ENCODE measurements around the gene KIF16B.

KIF16B gene

DNA sequence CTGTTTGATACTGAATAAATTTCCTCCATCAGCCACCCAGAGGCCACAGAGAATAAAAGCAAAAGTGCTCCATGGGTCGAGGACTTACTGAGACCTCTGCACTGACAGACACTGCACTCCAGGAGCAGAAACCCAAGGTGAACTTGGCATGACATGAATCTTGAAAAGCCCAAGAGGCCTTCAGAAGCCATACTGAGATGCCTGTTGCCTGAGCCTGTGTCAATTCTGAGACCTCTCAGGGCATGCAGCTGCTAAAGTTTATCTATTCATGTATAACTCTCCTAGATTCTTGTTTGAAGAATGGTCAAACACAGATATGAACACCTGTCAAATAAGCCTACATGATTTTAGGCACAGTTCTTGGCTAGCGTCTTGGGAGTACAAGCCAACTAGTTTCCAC lies 145.7 kb downstream of the KIF16B start:
- no peak for DNase-seq

DNA sequence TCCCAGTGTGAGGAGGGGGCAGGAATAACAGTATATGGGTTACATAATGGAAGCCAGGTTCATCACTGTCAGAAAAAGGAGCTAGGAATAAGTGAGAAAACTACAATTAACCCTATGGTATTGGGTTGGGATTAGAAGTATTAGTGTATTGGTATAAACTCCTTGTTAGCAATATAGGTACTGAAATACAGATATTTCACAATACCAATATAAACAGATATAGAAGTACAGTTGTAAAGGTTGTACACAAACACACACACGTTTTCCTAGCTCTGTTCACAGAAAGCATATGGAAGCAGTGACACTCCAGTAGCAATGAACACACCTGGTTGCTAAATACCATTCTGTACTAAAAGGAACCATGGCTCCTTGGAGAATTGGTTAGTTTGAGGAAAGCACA lies 148.5 kb downstream of the KIF16B start:
- DNase-seq: no peak

DNA sequence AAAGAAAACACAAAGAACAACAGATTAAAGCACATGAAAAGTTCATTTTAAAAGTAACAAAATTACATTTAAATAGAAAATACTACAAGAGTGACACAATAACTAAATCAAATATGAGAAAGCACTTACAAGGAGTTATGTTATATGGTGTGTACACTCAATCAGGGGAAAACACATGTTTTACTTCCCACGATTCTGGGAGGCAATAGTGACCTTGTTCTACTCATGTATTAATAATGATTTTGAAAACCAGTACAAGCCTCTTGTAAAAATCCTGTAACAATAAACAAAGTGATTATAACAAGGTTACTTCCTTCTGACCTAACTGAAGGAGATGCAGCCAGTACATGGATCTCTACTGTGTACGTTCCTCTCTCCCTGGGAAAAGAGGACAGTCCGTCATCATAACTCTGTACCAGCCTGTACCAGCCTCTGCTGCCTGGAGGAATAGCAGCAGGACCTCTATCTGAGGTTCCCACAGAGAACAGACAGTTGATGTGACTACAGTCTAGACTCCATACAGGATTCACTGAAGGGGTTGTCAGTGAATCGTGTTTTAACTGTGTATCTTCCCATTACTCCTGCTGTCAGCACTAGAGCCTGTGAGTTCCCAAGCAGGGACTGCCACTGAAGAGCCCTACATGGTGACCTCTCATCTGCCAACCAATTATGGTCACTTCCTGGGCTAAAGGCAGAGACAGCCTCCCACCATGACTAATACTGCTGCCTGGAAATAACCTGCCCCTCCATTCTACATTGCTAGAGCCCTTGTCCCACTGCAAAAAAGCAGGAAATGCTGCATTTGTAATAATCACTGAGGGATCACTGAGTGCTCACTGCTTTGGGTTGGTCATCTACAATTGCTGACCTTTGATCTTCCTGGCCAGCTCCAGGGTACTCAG lies 149.7 kb downstream of the KIF16B start:
- DNase-seq: no peak

DNA sequence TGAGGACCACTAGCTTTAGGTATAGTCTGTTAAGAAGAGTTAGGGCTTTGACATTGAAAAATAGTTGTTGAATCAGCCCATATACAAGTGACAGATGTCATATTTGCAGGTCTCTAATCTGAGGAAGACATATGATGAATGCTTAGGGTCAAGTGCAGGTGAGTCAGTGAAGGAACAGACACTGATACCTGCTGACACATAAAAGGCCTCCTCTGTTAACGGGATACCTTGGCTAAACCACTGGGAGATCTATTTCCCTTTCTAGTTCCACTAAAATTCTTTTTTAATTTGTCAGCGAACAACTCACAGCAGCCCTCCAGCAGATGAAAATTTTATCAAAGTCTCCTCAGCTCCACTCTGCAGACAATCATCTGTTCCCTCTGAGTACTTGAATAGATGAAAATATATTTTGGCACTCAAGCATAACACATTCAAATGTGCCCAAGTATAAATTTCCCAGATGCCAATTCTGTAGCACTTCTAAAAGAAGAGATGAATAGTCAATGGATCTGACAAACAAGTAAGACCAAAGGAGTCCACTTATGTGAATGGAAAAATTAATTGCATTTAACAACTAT lies 154.0 kb downstream of the KIF16B start:
- no peak for DNase-seq

DNA sequence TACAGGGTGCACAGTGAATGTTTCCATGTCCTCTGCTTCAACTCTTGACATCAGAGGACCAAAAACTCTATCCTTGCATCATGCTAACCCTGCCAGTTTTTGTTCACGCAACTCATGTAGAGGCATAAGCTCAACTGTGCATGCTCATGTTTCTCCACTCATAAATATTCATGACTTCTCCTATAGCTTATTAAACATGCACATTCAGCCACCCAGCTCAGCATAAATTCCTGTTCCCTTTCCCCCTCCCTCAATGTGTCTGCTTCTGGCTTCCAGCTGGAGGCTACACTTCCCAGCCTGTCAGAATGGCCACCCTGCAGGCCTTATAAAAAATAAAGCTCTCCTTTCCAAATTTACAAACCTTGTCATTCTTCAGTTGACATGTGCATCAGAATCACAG lies 154.6 kb downstream of the KIF16B start:
- DNase-seq: no peak

DNA sequence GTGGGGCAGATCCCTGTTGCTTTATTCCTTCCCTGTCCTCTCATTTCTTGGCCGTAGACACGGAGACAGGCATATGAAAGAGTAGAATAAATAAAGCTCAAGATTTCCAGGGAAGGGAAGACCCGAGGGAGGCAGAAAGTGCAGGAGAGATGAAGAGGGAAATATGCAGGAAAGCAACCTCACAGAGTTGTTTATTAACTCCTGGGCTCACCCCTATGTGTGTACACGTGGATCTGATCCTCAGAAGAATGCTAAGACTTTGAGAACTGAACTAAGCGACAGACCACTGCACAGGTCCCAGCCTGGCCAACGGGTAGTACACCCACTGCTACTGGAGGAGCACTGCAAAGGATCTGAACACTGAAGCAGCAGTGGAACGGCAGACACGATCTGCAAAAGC lies 156.2 kb downstream of the KIF16B start:
- DNase-seq: no peak

DNA sequence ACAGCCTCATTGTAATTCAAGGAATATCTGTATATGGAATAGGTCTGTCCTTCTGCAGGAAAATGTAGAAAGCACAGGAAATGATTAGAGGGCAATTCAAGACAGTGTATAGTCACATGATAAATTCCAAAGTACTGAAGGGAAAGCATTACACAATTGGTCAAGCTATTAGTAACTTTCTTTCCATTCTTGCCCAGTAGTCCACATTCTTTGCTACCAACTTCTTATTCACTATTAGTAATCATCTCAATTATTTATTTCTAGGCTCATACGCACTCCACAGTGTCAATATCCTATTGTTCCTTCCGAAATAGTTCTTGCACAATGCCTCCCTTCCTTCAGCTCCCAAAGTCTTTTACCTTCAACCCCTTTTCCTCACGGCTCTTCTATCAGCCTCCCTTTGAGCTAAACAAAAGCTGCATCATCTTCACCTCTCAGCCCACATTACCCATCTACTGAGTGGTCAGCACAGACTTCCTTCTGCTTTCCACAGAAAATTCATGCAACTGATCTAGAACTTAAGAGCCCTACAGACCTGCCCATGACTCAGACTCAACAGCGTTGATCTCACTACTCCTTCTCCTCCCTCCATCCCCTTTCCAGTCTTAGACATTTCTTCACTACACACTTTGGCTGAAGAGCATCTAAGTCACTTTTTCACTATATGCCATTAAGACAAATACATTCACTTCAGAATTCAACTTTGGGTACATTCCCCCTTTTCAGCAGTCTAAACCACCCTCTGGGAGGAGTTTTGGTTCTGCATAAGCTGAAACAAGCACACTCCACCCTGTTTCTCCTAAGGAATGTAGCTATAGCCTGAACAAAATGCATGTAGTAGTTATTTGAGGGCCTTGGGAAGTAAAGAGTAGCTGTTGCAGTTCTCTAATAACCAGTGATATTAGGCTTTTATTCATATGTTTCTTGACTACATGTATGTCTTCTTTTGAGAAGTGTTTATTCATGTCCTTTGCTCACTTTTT lies 157.9 kb downstream of the KIF16B start:
- DNase-seq: no peak

DNA sequence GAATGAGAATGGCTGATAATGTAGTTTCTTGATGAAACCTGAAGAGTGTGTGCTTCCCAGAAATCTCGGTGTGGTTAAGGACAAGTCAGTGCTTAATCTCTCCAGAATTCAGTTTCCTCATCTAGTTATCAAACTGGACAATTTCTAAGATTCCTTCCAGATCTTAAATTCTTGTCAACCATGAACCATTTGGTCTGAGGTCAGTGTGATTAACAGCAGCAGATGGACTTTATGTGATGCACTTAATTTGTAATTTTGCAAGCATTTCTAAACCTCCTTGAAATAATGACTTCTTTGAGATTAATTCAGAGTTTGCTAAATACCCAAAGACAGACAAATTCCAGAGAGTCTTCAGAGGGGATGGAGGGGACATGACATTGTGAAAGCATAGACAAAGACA lies 160.3 kb downstream of the KIF16B start:
- DNase-seq: no peak

DNA sequence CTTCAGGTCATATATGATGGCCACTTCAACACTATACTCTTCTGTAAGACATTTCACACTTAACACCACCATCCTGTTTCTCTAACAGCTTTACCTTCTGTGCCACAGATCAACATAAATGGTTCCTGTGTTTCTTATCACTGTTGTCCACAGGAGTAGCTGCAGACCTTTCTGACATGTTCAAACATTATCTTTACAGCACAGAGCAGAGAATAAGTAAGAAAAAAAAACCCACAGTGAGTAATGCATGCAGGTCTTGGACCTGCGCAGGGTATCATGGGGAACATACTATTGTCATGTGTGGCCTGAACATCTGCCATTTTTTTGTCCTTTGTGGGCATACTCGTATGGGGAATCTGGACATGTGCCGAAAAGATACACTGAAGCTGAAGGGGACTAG lies 161.9 kb downstream of the KIF16B start:
- DNase-seq: no peak

DNA sequence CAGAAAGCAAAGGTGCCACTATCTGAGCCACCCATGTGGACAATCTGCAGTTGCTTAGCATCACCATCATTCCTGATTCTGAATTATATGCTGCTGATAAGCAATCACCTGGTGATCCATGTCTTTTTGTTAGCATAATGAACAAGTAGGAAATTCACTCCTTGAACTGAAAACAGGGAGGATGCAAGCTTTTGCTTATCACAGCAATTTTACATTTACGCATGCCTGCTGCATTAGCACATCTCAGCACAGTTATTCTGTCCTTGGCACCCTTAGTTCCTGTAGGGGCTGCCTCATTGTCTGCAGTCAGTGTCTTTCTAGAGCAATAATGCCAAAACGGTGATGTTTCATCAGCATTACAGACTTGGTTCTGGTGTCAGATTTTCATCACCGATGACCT lies 162.6 kb downstream of the KIF16B start:
- no peak for DNase-seq

DNA sequence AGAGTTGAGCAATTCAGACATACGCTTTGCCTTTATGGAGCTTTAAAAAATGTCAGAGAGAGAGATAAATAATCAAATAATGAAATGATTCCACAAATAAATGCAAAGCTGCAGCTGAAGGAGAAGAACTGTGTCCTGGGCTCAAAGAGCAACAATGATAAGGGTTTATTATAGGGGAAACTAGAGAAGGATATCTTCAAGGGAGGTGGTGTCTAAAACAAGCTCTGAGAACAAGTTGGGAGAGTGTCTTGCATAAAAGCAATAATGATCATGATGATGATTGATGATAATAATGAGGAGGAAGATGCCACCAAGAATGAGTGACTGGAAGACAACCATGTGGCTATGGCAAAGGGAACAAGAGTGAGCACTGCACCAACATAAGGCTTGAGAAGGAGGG lies 164.3 kb downstream of the KIF16B start:
- no peak for DNase-seq

DNA sequence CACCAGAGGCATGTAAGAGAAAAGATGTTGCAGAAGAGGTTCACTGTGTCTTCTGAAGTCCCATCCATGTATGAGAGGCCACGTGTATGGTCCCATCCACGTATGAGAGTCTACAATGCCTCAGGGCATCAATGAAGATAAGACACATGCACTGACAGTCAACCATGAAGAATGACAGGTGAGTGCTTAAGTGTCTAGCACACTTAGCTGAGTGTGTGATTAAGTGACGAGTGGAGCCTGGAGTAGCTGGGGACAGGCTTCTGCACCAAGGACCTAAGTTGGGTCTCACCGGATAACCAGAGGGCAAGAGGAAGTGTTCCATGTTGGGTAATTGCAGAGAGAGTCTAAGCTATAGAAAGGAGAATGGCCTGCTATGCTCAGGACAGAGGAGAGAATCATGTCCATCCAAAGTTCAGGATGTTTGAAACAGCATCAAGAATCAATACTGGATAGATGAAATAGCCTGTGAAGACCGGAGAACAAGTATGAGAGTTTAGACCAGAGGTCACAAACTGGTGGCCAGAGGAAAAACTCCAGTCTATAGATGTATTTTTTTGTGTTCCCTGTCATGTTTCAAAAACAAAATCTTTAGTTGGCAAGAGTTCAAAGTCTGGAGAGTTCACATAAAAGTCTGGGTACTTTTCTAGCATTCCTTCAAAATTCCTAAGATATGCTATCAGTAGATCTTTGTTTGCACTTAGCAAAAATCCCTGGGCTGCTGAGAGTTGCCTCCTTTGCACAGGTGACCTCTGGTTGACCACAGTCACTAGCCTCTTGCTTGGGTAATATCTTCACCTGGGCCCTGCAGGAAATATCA lies 165.8 kb downstream of the KIF16B start:
- no peak for DNase-seq

DNA sequence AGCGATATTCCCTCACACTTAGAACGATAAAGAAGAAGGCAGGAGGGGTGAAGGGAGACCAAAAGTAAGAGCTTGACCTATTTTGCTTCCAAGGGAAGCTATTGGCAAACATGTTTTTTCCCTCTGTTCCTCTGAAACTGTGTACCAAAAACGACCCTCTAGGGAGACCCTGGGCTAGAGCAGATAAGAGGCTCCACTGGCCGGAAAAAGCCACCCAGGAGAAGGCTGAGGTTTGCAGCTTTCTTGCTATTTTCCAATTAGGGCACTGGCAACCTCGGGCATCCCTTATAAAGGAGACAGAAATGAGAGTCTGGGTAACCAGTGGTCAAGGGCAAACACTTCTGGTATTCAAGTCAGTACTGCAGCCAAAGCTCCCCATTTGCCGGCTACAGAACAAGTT lies 168.0 kb downstream of the KIF16B start:
- DNase-seq: no peak

DNA sequence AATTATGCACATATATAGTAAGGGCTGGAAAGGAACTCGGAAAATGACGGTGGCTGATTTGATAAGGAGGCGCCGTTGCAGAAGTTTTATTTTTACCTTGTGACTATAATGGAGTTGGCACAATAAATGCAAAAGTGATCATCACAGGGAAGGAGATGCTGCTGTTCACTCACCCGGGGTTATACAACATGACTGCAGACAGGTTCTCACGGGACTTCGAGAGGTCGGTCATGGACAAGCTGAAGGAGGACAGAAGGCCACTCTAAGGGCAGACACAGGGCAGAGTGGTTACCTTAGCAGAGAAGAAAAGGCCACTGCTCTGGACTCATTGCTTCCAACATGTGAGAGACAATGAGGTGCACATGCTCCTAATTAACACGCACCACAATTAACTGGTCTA lies 168.6 kb downstream of the KIF16B start:
- DNase-seq: no peak

DNA sequence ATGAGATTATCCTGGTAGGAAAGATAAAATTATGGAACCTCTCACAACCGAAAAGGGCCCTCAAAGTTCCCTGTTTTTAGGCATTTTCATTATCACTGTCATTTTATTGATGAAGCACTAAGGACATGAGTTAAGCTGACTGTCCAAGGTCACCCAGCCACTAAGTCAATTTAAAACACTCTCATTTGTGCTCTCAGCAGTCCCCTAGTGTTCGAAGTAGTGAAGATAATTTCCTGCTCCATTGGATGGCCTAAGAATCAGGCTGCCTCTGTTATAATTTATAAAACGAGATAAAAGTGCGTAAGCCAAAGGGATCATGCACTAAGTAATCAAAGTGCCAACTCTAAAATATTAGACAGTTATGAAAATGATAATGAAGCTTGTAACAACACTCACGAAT lies 169.1 kb downstream of the KIF16B start:
- DNase-seq: no peak

DNA sequence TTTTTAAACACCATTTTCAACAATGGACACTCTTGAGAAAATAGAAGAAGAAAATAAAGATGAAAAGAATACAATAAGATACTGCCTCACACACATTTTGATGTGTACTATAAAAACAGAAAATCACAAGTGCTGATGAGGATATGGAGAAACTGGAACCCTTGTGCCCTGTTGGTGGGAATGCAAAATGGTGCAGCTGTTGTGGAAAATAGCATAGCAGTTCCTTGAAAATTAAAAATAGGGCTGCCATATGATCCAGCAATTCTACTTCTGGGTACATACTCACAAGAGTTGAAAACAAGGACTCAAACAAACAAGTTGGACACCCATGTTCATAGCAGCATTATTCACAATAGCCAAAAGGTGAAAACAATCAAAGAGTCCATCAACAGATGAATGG lies 173.0 kb downstream of the KIF16B start:
- no peak for DNase-seq

DNA sequence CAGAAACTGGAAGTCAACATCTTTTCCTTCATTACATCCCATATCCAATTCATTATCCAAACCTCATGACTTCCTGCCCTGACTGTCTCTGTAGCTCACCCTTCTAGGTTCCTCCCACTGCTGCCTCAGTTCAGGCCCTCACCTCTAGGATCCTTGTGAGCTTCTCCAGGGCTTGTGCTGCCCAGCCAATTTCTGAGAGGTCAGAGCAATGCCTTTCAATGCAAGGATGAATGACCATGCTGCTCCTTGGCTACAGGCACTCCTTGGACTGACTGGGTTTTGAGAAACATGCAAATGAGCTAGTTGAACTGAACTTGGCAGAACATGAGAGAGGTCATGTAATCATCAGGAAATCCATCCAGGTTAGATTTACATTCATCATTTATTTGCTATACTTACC lies 173.4 kb downstream of the KIF16B start:
- DNase-seq: no peak

DNA sequence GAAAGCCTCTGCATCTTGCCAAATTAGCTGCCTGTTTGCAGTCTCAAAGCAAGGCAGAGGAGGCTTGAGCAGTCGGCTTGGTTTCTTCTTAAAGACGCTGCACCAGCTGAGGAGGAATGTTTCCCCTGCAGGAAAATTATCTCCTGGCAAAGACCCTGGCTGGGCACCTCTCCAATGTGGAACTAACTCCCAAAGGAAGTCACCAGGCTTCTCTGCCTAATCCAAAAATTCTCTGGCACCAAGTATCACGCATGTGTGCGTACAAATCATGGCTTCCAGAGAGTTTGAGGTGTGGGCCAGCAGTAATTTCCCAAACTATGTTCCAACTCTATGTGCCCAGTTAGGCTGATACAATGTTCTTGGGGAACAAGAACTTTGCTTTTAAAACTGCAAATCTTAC lies 176.2 kb downstream of the KIF16B start:
- no peak for DNase-seq

DNA sequence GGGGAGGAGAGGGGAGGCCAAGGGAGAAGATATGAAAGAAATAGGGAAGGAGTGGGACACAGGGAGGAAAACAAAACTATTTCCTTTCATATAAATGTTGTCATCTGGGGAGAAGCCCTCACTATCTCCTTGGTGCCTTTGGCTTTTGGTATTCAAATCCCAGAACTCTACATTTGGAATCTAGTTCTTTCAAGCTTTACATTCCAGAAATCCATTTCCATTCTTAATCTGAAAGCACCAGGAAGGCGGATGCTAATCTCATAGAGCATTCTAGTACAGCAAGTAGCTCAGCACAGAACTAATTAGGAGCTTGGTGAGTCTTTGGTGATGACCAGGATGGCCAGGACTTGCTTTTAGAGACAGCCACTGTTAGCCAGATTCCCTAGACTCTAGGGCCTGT lies 177.9 kb downstream of the KIF16B start:
- no peak for DNase-seq

DNA sequence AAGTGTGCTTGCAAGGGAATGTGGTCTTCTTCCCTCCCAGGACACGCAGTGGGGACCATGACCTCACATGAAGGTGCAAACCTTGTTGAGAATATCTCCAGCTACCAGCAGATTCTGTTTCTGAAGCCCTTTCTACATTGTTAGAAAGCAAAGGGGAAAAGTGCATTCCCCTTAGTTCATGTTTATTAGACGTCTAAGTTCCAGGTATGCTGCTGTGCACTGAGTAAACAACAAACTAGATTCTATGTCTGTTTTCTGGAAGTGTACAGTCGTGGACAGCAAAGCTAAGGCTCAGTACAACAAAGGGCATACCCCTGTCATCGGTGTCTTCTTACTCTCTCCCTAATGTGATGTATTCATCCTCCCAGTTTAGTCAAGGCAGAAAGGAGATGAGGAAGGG lies 178.5 kb downstream of the KIF16B start:
- no peak for DNase-seq

DNA sequence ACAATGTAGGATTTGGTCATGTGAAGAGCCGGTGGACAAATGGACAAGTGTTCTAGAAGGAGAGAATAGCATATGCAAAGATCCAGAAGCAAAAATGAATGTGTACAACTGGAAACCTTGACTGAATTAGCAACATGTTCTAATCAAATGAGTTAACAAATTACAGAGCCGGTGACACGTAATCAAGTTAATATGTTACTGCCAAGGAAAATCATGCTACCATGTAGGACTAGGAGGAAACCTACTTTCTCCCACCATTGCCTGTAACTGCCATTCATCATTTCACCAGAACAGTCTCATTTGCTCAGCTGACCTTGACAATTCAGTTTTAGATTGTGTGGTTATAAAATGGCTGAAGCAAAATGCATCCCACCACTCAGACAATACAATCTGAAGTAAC lies 179.4 kb downstream of the KIF16B start:
- no peak for DNase-seq

DNA sequence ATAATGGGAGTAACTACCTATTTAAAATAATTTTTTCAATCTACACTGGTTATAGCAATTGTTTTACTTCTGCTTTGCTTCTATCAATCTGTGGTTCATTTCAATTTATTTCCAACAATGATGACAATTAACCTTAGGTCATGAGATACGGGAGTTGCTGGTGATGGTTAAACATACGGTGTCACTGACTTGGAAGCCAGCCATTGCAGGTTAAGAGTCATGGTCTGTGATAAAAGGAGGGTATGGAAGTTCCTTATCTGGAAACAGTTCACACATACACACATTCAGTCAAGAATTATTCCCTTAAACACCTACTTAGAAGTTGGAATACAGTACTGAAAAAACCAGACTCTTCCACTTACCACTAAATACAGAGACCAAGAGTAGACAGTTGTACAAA lies 180.0 kb downstream of the KIF16B start:
- no peak for DNase-seq

DNA sequence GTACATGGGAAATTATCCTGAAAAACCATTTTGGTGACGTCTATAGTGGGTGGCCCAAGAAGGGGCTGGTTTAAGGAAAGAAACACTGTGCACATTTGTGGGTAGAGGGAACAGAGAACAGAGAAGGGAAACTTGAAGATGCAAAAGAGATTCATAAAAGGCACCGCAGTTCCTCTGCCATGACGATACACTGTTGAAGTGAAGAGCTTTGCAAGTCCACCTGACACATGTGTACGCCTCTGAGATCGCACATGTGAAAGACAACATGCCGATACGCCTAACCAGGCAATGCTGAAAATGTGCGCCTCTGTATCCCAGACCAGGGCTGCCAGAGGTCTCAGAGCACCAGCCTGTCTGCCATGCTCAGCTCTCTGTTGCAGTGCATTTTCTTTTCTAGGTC lies 180.9 kb downstream of the KIF16B start:
- no peak for DNase-seq

All from NCI-H510A treated with DMSO at 0.1 percent for 48 hours (cell line).